Measurements from ENCODE around the gene CEP170B.
A peak's percentile ranks its signal among the peaks of the same experiment; 100 is the strongest.

Gene CEP170B

DNA sequence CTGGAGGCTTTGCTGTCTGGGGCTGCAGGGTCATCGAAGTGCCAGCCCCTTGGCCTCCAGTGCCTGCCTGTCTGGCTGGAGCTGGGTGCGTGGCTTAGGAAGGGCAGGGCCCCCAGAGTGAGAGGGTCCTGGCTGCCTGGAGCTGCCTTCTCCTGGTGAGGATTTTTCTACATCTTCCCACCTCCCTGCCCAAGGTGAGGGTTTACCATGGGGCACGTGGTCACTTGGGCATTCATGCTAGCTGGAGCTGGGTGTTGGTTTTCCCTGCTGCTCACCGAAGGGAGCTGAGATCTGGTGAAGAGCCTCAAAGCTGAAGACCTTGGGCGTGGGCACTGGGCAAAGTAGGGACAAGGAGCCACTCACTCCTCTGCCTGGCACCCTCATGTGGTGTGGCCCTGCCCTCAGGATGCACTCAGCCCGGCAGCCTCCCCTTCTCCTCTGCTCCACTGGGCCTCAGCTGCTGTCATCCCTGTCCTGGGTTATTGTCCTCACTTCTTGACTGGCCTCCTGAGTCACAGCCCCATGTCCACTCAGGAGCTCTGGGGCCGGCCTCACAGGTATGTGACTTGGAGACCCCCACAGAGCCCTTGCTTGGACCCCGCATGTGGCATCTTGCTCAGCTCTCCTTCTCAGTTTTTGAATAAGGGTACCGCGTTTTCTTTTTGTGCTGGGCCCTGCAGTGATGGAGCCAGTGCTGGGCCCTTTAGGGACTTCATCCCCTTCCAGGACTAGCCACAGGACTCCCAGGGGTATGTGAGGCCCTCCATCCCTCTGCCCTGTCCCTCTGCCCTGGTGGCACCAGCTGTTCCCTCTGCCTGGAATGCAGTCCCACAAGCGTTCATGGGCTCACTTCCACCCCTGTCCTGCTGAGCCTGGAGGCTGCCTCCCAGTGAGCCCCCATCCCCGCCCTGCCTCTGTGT, 1.6 kb downstream of the CEP170B start:
- DNase-seq (ENCODE audit: low read depth, low spot score) = no peak

GRCh38 chr14:104867371-104868059, 2.4 kb downstream of the CEP170B start:
- DNase-seq (ENCODE audit: low read depth, low spot score) = no peak

DNA sequence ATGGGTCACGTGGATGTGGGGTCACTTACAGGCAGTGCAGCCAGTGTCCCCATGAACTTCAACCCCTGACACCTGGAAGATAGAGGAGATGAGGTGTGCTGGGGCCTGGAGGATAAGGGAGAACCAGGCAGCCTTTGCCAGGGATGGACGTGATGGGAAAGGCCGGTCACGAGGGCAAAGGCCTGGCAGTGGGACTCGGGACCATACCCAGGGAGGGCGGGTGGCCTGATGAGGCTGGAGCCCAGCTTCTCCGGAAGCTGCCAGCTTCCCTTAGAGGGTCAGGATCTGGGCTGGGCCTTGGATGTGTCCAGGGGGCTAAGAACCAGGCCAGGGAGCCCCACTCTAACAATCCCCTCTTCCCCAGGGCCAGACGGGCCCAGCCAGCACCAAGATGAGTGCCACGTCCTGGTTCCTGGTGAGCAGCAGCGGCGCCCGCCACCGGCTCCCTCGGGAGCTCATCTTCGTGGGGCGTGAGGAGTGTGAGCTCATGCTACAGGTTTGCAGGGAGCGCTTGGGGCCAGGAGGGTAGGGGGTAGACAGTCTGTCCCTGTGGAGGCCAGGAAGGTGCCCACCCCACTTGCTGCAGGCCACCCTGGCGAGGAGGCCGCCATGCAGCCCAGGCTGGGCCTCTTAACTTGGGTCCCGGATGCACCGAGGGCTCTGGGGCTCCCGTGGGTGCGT, 3.1 kb downstream of the CEP170B start:
- DNase-seq (ENCODE audit: low read depth, low spot score) = no peak

DNA sequence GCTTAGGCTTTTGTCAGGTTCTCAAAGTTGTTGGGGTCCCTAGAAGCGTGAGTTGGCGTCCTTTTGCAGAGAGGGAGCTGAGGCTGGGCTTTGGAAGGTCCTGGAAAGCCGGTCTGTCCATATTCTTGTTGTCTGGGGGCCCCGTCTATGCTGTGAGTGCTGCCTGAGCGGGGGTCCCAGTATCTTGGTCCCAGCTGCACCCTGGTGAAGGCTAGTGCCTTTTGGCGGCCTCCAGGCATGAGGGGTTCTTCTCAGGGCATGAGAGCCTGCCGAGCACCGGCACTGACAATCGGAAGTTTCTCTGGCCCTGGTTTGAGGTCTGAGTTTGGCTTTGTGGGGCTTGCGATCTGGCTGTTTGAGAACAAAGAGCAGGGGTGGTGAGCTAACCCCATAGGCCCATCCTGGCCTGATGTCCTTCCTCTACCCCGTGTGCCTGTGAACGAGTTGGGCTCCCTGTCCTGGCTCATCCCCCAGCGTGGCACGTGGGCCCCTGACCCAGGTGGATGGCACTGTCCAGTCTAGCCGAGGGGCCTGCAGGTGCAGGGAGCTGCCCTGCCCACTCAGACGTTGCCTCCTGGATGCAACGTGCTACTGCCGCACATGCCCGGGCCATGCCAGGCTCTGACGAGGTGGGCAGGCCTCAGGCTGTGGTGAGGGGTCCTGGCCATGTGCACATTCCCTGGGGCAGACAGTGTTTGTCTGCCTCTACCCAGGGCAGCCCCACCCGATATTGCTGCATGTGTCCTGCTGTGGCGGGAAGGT, 3.9 kb downstream of the CEP170B start:
- DNase-seq (ENCODE audit: low read depth, low spot score) = no peak

- DNase-seq (ENCODE audit: low read depth, low spot score) = no peak
These were observed 4.8 kb downstream of the CEP170B start for GRCh38 chr14:104869669-104870367.

- DNase-seq (ENCODE audit: low read depth, low spot score) = peak; percentile 38
These were observed 5.5 kb downstream of the CEP170B start for GRCh38 chr14:104870368-104871144.

GRCh38 chr14:104871145-104871655, 6.1 kb downstream of the CEP170B start:
- DNase-seq (ENCODE audit: low read depth, low spot score) = no peak

DNA sequence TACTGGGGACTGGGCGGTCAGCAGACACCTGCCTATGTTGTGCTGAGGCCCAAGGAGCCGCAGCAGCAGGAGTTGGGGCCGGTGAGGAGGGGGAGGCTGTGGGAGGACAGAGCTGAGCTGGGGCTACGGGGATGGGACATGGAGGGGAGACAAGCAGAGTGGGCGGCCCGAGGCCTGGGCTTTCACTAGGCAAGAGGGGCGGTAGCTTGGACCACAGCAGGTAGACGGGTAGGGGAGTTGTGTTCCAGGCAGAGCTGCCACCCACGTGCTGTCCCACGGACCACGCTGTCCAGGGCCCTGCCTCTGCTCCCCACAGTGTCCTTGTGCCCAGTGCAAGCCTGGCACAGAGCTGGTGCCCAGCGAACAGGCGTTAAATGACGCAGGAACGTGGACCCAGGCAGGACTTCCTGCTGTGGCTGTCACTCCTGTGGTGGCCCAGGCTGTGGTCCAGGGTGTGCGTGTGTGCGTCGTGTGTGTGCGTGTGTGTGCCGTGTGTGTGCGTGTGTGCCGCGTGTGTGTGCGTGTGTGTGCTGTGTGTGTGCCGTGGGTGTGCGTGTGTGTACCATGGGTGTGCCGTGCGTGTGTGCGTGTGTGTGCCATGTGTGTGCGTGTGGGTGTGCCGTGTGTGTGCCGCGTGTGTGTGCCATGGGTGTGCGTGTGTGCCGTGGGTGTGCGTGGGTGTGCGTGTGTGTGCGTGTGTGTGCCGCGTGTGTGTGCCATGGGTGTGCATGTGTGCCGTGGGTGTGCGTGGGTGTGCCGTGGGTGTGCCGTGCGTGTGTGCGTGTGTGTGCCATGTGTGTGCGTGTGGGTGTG, 6.8 kb downstream of the CEP170B start:
- no peak for DNase-seq (ENCODE audit: low read depth, low spot score)

- peak; percentile 47 for DNase-seq (ENCODE audit: low read depth, low spot score)
These were observed 7.6 kb downstream of the CEP170B start for GRCh38 chr14:104872469-104873341.

- DNase-seq (ENCODE audit: low read depth, low spot score) = no peak
These were observed 8.4 kb downstream of the CEP170B start for GRCh38 chr14:104873380-104874055.

GRCh38 chr14:104874110-104874531, 9.1 kb downstream of the CEP170B start:
- no peak for DNase-seq (ENCODE audit: low read depth, low spot score)

GRCh38 chr14:104874571-104875411, 9.7 kb downstream of the CEP170B start:
- DNase-seq (ENCODE audit: low read depth, low spot score) = no peak

DNA sequence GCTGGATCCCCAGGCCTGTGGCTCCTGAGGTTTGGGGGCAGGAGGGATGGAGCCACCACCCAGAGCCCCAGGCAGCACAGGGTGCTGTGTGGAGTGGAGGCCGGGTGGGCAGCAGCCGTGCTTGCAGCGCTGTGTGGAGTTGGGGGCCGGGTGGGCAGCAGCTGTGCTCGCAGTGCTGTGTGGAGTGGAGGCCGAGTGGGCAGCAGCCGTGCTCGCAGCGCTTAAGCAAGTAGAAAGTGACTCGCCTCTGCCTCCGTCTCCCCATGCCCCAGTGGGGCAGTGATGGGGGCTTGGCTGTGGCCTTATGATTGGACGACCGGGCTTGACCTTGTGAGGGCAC, 10.3 kb downstream of the CEP170B start:
- DNase-seq (ENCODE audit: low read depth, low spot score) = no peak

GRCh38 chr14:104875811-104876210, 10.7 kb downstream of the CEP170B start:
- no peak for DNase-seq (ENCODE audit: low read depth, low spot score)

GRCh38 chr14:104876251-104876699, 11.2 kb downstream of the CEP170B start:
- peak; percentile 54 for DNase-seq (ENCODE audit: low read depth, low spot score)

DNA sequence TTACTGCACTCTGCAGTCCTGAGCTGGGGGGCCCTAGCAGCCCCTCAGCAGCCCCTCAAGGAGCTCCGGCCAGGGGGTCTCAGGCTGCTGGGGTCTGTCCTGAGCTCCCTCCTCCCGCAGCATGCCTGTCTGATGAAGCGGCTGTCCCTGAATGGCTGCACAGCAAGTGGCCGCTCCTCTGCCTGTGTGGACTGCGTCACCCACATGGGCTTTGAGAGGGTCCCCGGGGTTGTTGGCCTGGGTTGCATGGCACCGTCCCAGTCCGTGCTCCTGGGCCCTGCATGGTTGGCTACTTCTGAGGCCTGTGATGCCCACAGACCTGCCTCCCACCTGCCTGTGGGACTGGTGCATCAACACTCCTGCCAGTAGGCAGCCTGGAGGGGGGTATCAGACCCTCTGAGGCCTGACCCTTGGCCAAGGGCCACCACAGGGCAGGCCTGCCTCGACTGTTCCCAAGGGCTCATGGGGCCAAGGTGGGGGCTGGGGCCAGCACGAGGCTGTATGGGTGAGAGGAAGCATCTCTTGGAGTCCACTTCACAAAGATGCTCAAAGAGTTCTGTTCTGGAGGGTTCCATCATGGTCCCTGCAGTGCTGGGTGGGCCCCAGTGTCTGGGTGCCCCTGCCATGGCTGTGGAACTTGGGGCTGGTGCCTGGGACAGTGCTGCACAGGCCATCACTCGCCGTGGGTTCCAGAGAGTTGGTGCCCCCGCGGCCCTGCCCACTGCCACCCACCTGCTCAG, 12.2 kb downstream of the CEP170B start:
- no peak for DNase-seq (ENCODE audit: low read depth, low spot score)
